GM18907 (cell line): ENCODE data around the gene SHQ1.

ENCODE experiments used
- ATAC-seq: cut with Tn5 transposase; IDR thresholded peaks from one replicate; pipeline ENCODE4 v1.9.1; 2021; ENCODE audit warnings: mild to moderate bottlenecking, moderate library complexity; ENCODE audit not compliant: unreplicated experiment

Gene SHQ1

DNA sequence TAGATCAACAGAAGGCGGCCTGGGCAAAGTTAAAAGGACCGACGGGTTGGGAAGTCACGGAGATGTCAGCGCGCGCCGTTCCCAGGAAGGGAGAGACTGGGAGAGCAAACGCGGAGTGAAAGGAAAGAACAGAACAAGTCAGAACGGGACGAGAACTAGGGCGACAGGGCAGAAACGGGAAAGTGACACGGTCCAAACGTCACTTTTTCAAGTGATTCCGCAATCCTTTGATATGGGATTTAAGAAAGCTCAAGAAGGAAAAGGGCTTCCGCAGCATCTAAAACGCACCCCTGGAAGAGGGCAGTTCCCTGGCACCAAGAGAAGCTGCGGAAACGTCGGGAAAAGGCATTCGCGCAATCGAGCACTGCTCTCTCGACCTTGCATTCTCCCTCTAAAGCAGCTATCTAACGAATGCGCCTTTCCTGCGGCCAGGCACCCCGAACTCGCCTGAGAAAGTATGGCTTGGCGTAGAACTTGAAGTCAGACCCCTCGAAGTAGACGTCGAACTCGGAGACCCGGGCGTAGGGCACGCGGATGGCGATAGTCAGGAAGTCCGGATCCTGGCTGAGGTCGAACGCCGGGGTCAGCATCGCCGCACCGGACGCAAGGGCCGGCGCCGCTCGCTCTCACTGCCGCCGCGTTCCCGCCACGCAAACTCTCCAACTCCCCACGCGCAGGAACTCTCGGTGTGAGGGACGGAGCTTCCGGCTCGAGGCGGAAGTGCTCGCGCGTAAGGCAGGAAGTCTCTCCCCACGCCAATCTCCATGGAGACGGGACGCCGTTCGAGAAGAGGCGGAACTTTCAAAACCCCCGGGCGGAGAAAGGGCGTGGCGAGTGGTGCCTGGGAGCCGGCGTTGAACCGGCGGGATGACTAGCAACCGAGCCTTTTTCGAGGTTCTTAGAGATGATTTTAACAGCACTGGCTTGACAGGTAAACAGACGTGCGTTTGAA lies at the start of gene SHQ1:
Gene SHQ1, minus strand, starts transcription at position 695 of the 952 bp plus-strand sequence. Its CDS starts 105 bp downstream, at position 590.
- peak; percentile 97 for ATAC-seq

DNA sequence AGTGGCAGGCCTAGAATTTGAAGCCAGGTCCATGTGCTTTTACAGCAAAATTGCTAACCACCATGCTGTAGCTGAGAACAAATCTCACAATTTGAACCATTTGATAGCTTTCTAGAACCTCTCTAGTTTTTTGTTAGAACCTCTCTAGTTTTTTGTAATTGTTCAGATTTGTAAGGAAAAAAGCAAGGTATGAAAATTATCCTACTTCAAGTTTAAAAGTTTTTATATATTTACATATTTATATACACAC lies 49.4 kb upstream of the SHQ1 start:
- ATAC-seq: no peak

DNA sequence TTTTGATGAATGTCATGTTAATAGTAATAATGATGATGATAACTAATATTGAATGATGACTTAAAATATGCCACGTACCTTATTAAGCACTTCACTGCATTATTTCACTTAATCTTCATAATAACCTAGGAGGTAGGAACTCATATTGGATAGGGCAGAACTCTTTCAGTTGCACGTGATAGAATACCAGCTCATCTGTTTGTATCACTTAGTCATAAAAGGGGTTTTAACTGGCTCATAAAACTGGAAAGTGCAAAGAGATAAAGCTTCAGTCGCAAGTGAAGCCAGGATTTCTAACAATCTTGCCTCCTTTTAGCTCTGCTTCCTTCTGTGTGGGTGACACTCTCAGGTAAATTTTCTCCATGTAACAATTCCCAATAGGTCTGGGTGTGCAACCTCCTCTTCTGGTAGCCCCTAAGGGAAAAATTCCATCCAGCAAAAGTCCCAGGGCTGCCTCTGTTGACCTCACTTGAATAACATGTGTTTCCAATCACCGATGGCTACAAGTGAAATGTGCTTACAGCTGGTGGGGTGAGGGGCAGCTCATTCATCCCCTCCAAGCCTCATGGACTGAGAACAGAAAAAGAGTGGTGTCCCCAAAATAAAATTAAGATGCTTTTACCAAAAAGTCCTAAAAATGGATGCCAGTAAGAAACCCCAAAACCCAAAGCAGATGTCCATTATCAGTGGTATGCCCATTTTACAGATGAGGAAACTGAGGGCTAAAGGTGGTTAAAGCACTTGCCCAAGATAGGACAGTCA lies 48.9 kb upstream of the SHQ1 start:
- ATAC-seq: no peak

DNA sequence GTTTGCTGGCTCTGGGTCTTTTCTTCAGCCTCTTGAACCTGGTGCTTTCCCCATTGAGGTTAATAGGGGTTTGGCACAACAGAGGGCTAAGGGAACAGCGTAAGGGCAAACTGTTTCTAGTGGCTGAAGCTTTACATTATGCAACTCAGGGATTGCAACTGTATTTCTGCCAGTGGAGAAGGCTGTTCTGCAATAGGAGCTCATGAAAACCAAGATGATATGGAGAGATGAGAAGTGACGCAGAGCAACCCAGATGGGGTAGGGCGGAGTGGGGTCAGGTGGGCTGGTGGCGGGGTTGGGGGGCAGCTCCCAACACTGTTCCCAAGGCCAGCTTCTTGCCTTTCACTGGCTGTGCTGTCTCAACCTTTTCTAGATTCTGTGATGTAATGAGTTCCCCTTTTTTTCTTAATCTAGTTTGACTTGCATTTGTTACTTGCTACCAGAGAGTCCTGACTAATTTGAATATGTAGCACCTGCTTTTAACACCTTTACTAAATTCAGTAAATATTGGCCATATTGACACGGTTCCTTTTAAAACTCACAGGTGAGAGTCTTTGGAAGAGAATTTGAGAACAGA lies 46.8 kb upstream of the SHQ1 start:
- ATAC-seq: no peak

DNA sequence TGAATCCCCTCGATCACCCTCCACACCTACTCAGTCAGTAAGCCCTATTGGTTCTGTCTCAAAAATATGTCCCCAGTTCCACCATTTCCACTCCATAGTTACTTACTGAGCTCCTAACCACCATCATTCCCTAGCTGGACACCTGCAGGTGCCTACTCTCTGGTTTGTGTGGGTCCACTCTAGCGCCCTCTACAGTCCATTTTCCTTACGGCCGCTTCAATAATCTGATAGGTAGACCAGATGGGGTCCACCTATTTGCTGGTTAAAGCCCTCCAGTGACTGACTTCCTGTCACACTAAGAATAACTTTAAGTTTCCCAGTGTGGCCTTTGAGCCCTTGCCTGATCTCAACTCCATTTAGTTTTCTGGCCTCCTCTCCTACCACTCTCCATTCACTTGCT lies 44.6 kb upstream of the SHQ1 start:
- ATAC-seq: no peak

DNA sequence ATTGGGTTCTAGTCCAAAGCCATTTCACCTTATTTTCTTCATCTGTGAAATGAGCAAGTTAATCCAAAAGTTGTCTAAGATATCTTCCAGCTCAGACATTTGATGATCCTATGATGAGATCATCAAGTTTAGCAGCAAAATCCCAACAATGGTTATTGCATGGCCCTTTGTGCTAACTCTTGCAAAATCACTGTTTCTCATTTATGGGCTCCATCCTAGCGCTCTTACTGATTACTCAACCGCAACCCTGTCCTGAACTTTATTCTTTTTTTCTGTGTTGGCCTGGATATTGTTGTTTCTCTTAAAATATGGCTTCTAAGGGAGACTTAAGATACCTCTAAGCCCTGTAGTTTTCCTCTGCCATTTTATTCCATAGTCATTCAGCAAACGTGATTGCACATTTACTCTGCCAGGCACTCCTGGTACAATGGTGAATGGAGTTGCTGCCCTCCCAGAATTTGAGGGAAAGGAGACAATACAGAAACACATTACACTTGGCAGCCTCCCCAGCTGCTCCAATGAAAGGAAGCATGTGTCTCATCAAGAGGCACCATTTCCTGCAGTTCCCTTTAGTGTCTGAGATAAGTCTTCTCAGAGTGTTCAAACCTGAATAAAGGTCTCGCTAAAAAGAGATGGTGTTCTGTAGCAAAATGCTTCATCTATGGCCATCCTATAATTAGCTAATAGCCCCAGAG lies 44.0 kb upstream of the SHQ1 start:
- no peak for ATAC-seq

DNA sequence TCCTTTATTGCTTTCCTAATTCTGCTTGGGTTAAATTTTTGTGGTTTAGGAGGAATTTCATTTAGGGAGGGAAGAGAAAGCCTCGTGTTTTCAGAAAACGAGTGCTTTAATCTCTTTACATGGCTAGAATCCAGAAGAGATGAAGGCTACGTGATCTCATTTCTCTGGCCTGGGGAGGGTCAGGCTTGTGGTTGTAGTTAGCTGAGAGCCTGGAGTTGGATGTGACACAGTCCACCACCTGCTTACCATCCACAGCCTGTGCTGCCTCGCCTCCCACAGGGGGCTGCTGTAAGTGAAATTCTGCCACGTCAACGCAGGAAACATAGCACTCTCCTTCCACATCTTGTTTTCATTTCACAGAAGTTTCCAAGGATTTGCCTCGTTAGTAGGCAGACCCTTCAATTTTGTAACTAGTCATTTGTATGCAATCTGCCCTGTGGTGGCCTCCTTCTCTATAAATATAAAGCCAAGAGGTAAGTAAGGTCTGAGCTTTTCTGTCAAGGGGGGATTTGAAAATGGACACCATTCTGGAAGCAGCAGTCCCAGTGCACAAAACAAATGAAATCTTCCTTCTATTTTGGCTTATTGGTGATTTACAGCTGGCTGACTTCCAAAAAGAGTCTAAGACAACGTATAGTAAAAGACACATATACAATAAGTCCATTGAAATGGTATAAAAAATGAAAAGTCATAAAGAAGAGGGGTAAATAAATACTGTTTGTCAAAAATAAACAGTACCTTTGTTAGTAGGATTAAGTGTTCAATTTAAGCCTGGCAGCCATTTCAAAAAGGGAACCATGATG lies 43.0 kb upstream of the SHQ1 start:
- no peak for ATAC-seq

DNA sequence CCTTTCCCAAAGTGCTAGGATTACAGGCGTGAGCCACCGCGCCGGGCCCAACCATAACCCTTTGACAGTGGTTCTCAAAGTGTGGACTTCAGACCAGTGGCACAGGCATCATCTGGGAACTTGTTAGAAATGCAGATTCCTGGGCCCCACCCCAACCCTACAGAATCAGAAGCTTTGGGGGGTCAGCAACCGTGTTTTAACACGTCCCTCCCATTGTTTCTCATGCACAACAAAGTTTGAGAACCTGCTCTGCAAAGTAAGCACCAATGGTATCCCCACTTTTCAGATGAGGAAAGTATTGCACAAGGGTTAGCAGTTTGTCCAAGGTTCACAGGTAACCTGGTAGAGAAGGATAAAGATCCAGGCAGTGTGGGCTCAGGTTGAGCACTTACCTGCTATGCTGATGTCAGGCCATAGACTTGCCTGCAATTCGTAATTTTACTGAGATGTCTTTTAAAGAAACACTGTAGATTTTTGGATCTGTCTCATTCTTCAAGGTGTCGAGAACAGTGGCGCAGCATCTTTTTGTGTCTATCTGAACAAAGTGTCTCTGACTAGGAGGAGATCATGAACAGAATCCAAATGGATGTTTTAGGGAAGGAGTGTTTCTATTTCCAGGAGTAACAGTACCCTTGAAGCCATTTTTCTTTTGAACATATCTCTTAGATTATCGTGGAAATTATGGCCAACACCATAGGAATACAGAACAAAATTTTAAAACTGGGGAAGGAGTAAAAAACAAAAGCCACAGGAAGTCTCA lies 42.1 kb upstream of the SHQ1 start:
- no peak for ATAC-seq

DNA sequence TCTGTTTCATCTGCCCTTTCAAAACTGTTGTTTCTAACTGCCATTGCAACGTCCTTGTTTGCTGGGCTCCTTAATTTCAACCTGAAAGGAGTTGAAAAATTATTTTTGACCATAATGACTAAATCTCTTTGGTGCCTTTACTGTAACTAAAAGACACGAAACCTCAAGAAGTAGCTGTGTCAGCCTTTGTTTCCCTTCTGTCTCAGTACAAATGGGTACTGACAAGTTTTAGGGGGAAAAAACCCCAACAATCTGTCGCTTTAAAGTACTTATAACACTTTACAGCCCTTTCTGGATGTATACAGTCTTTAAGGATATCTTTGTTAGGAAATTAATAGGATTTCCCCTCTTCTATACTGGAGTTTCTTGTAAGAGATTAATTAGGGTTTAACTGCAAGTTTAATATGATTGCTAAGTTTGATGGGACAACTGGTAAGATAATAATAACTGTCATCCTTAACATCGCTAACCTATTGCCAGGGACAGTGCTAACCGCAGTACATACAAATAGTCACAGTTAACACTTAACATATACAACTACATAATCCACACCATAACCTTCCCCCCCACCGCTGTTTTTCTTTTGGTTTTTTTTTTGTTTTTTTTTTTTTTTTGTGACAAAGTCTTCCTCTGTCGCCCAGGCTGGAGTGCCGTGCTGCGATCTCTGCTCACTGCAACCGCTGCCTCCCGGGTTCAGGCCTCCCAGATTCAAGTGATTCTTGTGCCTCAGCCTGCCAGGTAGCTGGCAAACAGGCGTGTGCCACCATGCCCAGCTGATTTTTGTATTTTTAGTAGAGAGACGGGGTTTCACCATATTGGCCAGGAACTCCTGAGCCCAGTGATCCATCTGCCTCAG lies 41.3 kb upstream of the SHQ1 start:
- ATAC-seq: no peak

DNA sequence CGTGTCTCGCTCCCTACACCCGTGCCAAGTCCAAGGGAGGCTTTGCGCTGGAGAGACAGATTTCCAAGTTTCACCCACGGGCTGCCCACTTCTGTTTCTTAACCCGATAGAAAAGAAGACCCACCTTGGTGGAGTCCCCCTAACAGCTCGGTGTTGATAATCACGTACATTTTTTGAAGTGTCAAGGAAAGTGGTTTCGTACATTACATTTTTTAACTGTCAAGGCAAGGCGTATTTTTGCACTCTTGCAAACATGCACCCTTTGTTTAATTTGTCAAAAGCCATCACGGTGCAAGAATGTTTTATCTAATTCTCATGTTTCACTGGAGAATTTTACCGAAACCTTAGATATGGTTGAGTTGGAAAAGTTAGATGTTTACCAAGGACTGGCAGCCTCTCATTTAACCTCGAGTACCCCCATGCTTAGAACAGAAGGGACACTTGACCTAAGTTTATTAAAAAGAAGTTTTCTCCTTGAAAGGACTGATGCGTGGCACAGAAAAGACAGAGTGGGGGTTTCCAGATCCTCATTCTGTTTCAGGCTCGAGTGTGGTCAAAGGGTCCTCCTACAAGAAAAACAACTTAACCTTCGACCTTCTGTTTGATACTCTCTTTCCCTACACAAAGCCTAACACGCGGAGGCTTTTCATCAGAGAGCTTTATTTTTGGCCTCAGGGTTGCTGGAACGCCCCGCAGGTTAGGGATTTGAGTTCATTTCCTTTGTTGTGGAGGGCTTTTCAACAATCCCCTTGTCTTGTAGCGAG lies 40.5 kb upstream of the SHQ1 start:
- ATAC-seq: no peak

DNA sequence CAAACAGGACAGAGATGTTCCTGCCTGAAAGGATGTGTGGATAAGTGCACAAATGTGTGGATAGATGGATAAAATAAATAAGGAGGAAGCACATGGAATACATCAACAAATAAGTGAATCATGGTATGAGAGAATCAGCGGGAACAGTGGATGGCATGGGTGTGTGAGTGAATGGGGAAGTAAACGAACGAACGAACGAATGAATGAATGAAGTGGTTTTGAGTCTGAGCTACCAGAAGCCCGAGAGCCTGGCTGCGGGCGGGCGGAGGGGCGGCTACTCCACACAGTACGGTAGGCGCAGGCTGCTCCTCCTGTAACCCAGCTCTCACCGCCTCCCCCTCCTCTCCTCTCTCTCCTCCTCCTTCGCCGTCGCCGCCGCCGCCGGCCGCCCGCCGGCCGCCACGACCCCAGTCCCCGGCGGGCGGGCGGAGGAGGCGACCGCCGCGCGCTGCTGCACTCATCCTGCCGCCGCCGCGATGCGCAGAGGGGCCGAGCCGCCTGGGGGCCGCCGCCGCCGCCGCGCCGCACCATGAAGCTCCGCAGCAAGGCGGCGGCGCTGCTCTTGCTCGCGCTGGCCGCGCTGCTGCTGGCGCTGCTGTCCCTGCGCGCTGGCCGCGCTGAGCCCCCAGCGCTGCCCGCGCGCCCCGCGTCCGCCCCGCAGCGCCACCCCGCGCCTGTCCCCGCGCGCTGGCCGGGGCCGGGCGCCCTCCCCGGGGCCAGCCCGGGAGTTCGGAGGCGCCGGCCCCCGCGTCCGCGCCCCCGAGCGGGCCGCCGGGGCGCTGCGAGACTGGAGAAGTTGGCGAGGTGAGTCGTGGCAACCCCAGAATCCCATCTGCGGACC lies 39.7 kb upstream of the SHQ1 start, which contains the start of gene GXYLT2:
Gene GXYLT2, plus strand, starts transcription at position 342 of the 841 bp plus-strand sequence. Its CDS starts 188 bp downstream, at position 530.
- peak; percentile 73 for ATAC-seq

DNA sequence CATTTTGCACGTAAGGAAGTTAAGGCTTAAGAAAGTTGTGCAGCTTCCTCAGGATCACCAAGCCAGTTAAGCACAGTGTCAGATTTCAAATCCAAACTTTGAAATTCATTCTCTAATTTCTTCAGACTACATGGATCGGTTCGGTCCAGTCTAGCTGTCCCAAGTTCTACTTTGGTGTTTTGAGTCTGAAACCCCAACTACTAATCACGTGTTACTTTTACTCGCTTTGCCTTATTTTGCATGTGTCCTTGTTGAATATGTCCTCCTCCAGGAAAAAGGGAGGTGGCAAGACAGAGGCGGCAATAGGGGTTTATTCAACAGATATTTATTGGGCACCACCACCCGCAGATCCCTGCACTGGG lies 39.1 kb upstream of the SHQ1 start:
- no peak for ATAC-seq

DNA sequence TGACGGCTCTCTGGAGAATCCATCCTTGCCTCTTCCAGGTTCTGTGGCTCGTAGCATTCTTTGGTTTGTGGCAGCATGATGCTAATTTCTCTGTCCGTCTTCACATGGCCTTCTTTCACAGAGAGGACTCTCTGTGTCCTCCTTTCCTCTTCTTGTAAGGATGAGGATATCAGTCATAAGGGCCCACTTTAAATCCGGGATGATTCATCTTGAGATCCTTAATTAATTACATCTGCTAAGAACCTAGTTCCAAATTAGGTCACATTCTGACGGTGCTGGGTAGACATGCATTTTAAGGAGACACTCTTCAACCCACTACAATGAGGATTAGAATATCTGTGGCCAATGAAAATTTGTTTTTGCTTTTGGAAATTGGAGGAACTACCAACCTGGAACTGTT lies 23.9 kb upstream of the SHQ1 start:
- no peak for ATAC-seq

DNA sequence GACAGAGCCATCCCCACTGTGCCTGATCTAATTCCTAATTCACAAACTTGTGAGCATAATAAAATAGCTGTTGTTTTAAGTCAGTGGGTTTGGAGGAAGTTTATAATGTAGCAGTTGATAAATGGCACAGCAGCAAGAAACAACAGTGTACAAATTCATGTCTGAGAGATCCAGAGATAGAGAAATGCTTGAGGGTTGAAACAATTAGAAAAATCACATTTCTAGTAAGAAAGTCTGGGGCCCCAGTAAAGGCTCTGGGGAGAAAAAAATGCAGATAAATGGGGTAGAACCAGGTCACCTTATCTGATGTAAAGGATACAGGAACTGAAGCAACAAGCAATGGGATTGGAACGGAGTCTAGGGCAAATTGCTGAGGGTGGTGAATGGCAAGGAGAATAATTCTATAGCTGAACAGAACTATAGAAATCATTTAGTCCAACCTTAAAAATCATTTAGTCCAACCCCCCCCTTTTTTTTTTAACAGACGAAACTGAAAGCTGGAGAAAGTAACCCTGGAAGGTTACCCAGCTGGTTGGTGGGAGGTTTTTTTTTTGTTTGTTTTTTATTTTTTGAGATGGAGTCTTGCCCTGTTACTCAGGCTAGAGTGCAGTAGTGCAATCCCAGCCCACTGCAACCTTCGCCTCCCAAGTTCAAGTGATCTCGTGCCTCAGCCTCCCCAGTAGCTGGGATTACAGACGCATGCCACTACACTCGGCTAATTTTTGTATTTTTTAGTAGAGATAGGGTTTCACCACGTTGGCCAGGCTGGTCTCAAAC lies 14.3 kb upstream of the SHQ1 start:
- no peak for ATAC-seq

DNA sequence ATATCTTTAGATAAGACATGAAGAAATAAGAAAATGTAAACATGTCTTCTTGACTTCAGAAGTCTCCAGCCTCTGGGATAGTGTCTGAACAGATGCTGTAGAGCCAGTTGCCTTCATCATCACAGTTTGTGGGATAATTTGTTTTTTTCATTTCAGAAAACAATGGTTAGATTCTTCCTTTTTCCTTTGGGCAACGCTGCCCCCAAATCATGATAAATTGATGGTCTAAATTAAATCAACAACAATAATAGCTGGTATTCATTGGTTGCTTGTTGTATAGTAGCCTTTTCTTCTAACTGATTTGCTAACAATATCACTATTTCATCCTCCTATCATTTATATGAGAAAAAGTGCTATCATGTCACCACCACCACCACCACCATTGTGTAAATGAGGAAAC lies 12.6 kb upstream of the SHQ1 start:
- ATAC-seq: no peak

DNA sequence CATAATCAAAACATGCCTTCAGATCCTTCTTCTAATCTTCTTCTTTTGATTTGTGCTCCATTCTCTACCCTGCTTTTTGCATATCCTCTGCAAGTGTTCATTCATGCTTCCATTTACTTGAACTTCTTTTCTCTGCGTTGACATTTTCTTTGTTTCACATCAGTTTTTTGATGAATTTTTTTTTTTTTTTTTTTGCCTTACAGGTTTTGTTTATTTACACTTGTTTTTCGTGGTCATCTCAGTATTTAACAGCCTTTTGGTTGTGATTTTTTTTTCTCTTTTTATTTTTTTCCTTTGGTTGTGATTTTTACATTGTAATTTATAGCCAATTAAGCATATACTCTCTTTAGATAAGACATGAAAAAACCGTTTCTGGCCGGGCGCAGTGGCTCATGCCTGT lies 11.8 kb upstream of the SHQ1 start:
- no peak for ATAC-seq
